Thymus (tissue), 11 donors: ENCODE data around the gene CD63. TPM values are rescaled to one million over a fixed set of nuclear protein-coding genes. Genes with fewer than 3 reads are reported as not detected.

ENCODE experiments used
- DNase-seq, 9 donors: peaks; one replicate each; pipeline ENCODE4 v3.0.0-alpha.2; 2013; ENCODE audit warnings: low spot score in 9 of 9, low read depth in 6 of 9, missing footprints in 1 of 9
- H3K27ac ChIP-seq, 2 donors: one replicate each; pipeline ENCODE4 v1.5.1; 2013; ENCODE audit warnings: control low read depth in 1 of 2, low read depth in 1 of 2, low read length in 1 of 2, mild to moderate bottlenecking in 1 of 2, moderate library complexity in 1 of 2
- H3K27me3 ChIP-seq, 2 donors: one replicate each; pipeline ENCODE4 v1.5.1; 2013; ENCODE audit warnings: low read length in 1 of 2; ENCODE audit not compliant: control insufficient read depth in 2 of 2, insufficient read depth in 1 of 2
- H3K36me3 ChIP-seq, 2 donors: one replicate each; pipeline ENCODE4 v1.5.1; 2013; ENCODE audit warnings: low read length in 1 of 2, mild to moderate bottlenecking in 1 of 2, moderate library complexity in 1 of 2; ENCODE audit not compliant: control insufficient read depth in 2 of 2, insufficient read depth in 2 of 2
- H3K4me1 ChIP-seq, 2 donors: one replicate each; pipeline ENCODE4 v1.5.1; 2013; ENCODE audit warnings: low read length in 2 of 2; ENCODE audit not compliant: control insufficient read depth in 2 of 2, insufficient read depth in 2 of 2
- H3K4me3 ChIP-seq, 2 donors: one replicate each; pipeline ENCODE4 v1.5.1; 2013; ENCODE audit warnings: low read length in 2 of 2, control low read depth in 1 of 2, mild to moderate bottlenecking in 1 of 2
- H3K9me3 ChIP-seq, 2 donors: one replicate each; pipeline ENCODE4 v1.5.1; 2013; ENCODE audit warnings: low read length in 1 of 2, mild to moderate bottlenecking in 1 of 2; ENCODE audit not compliant: control insufficient read depth in 2 of 2, insufficient read depth in 1 of 2
- WGBS: extraction: QIAGEN DNeasy Blood & Tissue Kit; methylation state at CpG from one replicate; pipeline ENCODE4 v1.1.7; 2013; 5-methylcytosine and 5-hydroxymethylcytosine counted together
- polyA plus RNA-seq: library from polyadenylated mRNA; stranded (reverse); fragments of 200-250 nt; gene quantifications from one replicate; pipeline ENCODE4 v1.2.3, GENCODE V29; 2013
- total RNA-seq: library from RNA; stranded (reverse); fragments of 120-200 nt; gene quantifications from one replicate; pipeline ENCODE4 v1.2.4, GENCODE V29; 2013
- donor health status: healthy.

The CD63 gene
- total and polyA plus RNA-seq, 2 donors, result 221 to 598 TPM

GRCh38 chr12:55697686-55698085 is 31.1 kb downstream of the CD63 start:
- Histone ChIP-seq H3K27ac (no peak overlapping the region), H3K27me3 (peaks cover 0 to 4% of the 10 kb centered on the region in 2 donors), H3K9me3 (no peaks in the 10 kb centered on the region), H3K4me3 (no peak overlapping the region), H3K4me1 (no peaks in the 10 kb centered on the region), H3K36me3 (no peaks in the 10 kb centered on the region)
- 97% methylated on average over 7 of the region's 7 CpGs for WGBS
- DNase-seq, result no peak

GRCh38 chr12:55696796-55697462 is 31.9 kb downstream of the CD63 start:
- Histone ChIP-seq H3K27ac (no peak overlapping the region), H3K36me3 (no peaks in the 10 kb centered on the region), H3K4me3 (no peak overlapping the region), H3K9me3 (no peaks in the 10 kb centered on the region), H3K4me1 (no peaks in the 10 kb centered on the region), H3K27me3 (peaks cover 0 to 4% of the 10 kb centered on the region in 2 donors)
- 89% methylated on average over 19 of the region's 19 CpGs for WGBS
- no peak for DNase-seq

GRCh38 chr12:55696141-55696540 is 32.7 kb downstream of the CD63 start:
- H3K27me3 ChIP-seq, result peaks cover 0 to 4% of the 10 kb centered on the region in 2 donors
- no peak overlapping the region for H3K4me3 ChIP-seq
- WGBS, result 97% methylated on average over 6 of the region's 6 CpGs
- H3K27ac ChIP-seq, result no peak overlapping the region
- H3K4me1 ChIP-seq, result no peaks in the 10 kb centered on the region
- no peak for DNase-seq
- H3K36me3 ChIP-seq, result no peaks in the 10 kb centered on the region
- no peaks in the 10 kb centered on the region for H3K9me3 ChIP-seq

- no peaks in the 10 kb centered on the region for H3K36me3 ChIP-seq
- H3K4me1 ChIP-seq, result no peaks in the 10 kb centered on the region
- H3K27ac ChIP-seq, result no peak overlapping the region
- WGBS, result 72% methylated on average over 7 of the region's 7 CpGs
- no peaks in the 10 kb centered on the region for H3K9me3 ChIP-seq
- H3K4me3 ChIP-seq, result no peak overlapping the region
- peaks cover 0 to 4% of the 10 kb centered on the region in 2 donors for H3K27me3 ChIP-seq
- DNase-seq, result no peak
Measured at GRCh38 chr12:55695349-55695748, 33.5 kb downstream of the CD63 start.

GRCh38 chr12:55694651-55695050 is 34.2 kb downstream of the CD63 start:
- Histone ChIP-seq H3K27ac (no peak overlapping the region), H3K9me3 (no peaks in the 10 kb centered on the region), H3K36me3 (no peaks in the 10 kb centered on the region), H3K4me1 (no peaks in the 10 kb centered on the region), H3K27me3 (peaks cover 0 to 4% of the 10 kb centered on the region in 2 donors), H3K4me3 (no peak overlapping the region)
- 98% methylated on average over 4 of the region's 4 CpGs for WGBS
- no peak for DNase-seq

- no peak overlapping the region for H3K4me3 ChIP-seq
- DNase-seq, result no peak
- no peaks in the 10 kb centered on the region for H3K9me3 ChIP-seq
- 99% methylated on average over 7 of the region's 7 CpGs for WGBS
- H3K36me3 ChIP-seq, result no peaks in the 10 kb centered on the region
- no peaks in the 10 kb centered on the region for H3K4me1 ChIP-seq
- no peak overlapping the region for H3K27ac ChIP-seq
- peaks cover 0 to 4% of the 10 kb centered on the region in 2 donors for H3K27me3 ChIP-seq
Measured at GRCh38 chr12:55694188-55694515, 34.7 kb downstream of the CD63 start.

- no peak for DNase-seq
- over 99% methylated on average over 7 of the region's 7 CpGs for WGBS
Measured at GRCh38 chr12:55693323-55694187, 35.3 kb downstream of the CD63 start.

GRCh38 chr12:55692631-55693322 is 36.0 kb downstream of the CD63 start:
- no peak overlapping the region for H3K27ac ChIP-seq
- no peaks in the 10 kb centered on the region for H3K4me1 ChIP-seq
- H3K36me3 ChIP-seq, result no peaks in the 10 kb centered on the region
- DNase-seq, result no peak
- H3K27me3 ChIP-seq, result peaks cover 0 to 3% of the 10 kb centered on the region in 2 donors
- no peaks in the 10 kb centered on the region for H3K9me3 ChIP-seq
- H3K4me3 ChIP-seq, result no peak overlapping the region
- WGBS, result 96% methylated on average over 12 of the region's 12 CpGs

More at GRCh38 chr12:55693323-55694187, 35.3 kb downstream of the CD63 start:
- Histone ChIP-seq H3K27ac (no peak overlapping the region), H3K4me1 (no peaks in the 10 kb centered on the region), H3K4me3 (no peak overlapping the region), H3K36me3 (no peaks in the 10 kb centered on the region), H3K9me3 (no peaks in the 10 kb centered on the region), H3K27me3 (peaks cover 0 to 4% of the 10 kb centered on the region in 2 donors)
